Measurements from ENCODE around the gene SLC17A4.
A peak's percentile ranks its signal among the peaks of the same experiment; 100 is the strongest.

SLC17A4 gene

GRCh38 chr6:25750906-25751305 lies 3.6 kb upstream of the SLC17A4 start:
- DNase-seq (ENCODE audit: low read depth) = no peak

- DNase-seq (ENCODE audit: low read depth) = no peak
Measured at GRCh38 chr6:25753079-25753478, 1.5 kb upstream of the SLC17A4 start.

- DNase-seq (ENCODE audit: low read depth) = no peak
Measured at GRCh38 chr6:25755483-25755882, 941 bp downstream of the SLC17A4 start.

- no peak for DNase-seq (ENCODE audit: low read depth)
Measured at GRCh38 chr6:25756382-25757363, 2.1 kb downstream of the SLC17A4 start.

- no peak for DNase-seq (ENCODE audit: low read depth)
Measured at GRCh38 chr6:25757936-25758642, 3.5 kb downstream of the SLC17A4 start.

GRCh38 chr6:25764611-25765010 lies 10.1 kb downstream of the SLC17A4 start:
- no peak for DNase-seq (ENCODE audit: low read depth)

GRCh38 chr6:25768566-25768965 lies 14.0 kb downstream of the SLC17A4 start:
- no peak for DNase-seq (ENCODE audit: low read depth)

- DNase-seq (ENCODE audit: low read depth) = peak; percentile 3
Measured at GRCh38 chr6:25769983-25770382, 15.4 kb downstream of the SLC17A4 start.

- DNase-seq (ENCODE audit: low read depth) = no peak
Measured at GRCh38 chr6:25774120-25774715, 19.7 kb downstream of the SLC17A4 start.

- DNase-seq (ENCODE audit: low read depth) = no peak
Measured at GRCh38 chr6:25777031-25777430, 22.5 kb downstream of the SLC17A4 start.

- DNase-seq (ENCODE audit: low read depth) = no peak
Measured at GRCh38 chr6:25777856-25778649, 23.5 kb downstream of the SLC17A4 start.

GRCh38 chr6:25781134-25781533 lies 26.6 kb downstream of the SLC17A4 start:
- no peak for DNase-seq (ENCODE audit: low read depth)

GRCh38 chr6:25787428-25787827 lies 32.9 kb downstream of the SLC17A4 start:
- DNase-seq (ENCODE audit: low read depth) = no peak

GRCh38 chr6:25788305-25788922 lies 33.9 kb downstream of the SLC17A4 start:
- peak; percentile 24 for DNase-seq (ENCODE audit: low read depth)

GRCh38 chr6:25789475-25789874 lies 34.9 kb downstream of the SLC17A4 start:
- no peak for DNase-seq (ENCODE audit: low read depth)

- no peak for DNase-seq (ENCODE audit: low read depth)
Measured at GRCh38 chr6:25792016-25792415, 37.5 kb downstream of the SLC17A4 start.

GRCh38 chr6:25793970-25794369 lies 39.4 kb downstream of the SLC17A4 start:
- no peak for DNase-seq (ENCODE audit: low read depth)

GRCh38 chr6:25794784-25795183 lies 40.2 kb downstream of the SLC17A4 start:
- DNase-seq (ENCODE audit: low read depth) = no peak

GRCh38 chr6:25801436-25801835 lies 46.9 kb downstream of the SLC17A4 start:
- DNase-seq (ENCODE audit: low read depth) = no peak

- no peak for DNase-seq (ENCODE audit: low read depth)
Measured at GRCh38 chr6:25804804-25805203, 50.3 kb downstream of the SLC17A4 start.

GRCh38 chr6:25815194-25815593 lies 60.7 kb downstream of the SLC17A4 start:
- DNase-seq (ENCODE audit: low read depth) = no peak

All from GM04504 (cell line).